ENCODE data around the gene CRYBG1.

CRYBG1 gene

DNA sequence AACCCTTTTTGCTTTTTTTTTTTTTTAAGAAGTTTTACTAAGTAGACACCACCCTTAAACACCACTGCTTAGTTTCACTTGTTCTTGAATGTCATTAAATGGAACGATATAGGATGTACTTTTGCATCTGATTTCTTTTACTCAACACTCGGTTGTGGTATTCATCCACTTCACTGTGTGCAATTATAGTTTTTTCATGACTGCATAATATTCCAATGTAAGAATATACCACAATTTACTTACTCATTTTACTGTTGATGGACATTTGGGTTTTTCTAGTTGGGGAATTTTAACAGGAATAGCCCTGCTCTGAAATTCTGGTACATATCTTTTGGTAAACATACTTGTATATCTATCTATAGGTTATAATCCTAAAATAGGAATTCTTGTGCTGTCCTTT lies 238.9 kb downstream of the CRYBG1 start:
- no peak for DNase-seq (ENCODE audit: low spot score)

DNA sequence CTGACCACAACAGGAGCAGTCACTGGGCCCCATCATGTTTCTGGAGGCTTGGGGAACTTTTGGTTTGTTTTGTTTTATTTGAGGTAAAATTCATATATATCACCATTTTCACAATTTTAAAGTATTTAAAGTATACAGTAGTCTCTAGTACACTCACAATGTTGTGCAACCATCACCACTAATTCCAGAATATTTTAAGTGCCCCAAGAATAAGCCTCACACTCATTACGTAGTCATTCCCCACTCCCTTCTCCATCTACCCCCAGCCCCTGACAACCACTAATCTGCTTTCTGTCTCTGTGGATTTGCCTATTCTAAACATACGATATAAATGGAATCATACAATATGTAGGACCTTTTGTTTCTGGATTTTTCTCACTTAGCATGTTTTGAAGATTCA lies 239.8 kb downstream of the CRYBG1 start:
- DNase-seq (ENCODE audit: low spot score), result no peak

DNA sequence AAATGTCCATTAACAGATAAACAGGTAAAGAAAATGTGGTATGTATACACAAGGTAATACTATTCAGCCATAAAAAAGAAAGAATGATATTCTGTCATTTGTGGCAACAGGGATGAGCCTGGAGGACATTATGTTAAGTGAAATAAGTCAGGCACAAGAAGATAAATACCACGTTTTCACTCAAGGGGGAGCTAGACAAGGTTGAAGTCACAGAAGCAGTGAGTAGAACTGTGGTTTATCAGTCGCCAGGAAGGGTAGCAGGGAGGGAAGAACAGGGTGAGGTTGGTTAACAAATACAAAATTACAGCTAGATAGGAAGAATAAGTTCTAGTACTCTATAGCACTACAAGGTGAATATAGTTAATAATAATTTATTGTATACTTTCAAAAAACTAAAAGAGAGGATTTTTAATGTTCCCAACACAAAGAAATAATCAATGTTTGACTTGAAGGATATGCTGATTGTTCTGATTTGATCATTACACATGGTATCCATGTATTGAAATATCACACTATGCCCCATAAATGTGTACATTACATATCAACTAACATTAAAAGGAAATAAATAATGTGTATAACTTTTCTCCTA lies 247.7 kb downstream of the CRYBG1 start:
- DNase-seq (ENCODE audit: low spot score), result peak; percentile 39

DNA sequence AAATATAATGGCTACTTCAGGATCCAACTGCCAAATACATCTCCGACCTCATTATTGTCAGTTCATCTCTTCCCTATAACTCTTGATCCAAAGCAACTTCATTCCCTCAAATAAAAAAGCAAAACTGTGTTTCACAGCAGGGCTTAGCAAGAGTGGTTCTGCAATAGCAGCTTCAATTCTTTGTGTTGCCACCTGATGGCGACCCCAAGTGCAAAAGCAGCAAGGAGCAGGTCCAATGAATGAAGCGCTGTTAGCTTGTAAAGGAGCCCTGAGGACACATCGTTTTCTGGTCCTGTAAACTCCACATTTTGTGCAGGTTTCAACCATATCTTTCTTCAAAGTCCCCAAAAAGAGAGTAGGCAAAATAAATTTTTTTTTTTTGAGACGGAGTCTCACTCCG lies 249.2 kb downstream of the CRYBG1 start:
- peak; percentile 26 for DNase-seq (ENCODE audit: low spot score)

DNA sequence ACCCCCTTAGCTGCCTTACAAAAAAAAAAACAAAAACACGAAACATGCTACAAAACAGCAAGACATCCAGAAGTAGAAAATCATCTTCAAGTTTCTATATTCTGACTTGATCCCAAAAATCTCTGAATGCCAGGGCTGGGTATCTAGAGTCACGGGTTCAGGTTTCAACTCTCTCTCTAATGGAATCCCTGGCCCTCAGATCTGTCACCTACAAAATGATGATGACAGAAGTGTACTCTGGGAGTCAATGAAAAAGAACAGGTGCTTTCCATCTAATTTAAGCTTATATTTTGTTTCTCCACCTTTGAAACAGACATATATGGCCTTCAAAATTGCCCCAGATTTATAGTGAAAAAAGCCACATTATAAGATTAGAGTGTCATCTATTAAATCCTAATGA lies 250.5 kb downstream of the CRYBG1 start:
- no peak for DNase-seq (ENCODE audit: low spot score)

DNA sequence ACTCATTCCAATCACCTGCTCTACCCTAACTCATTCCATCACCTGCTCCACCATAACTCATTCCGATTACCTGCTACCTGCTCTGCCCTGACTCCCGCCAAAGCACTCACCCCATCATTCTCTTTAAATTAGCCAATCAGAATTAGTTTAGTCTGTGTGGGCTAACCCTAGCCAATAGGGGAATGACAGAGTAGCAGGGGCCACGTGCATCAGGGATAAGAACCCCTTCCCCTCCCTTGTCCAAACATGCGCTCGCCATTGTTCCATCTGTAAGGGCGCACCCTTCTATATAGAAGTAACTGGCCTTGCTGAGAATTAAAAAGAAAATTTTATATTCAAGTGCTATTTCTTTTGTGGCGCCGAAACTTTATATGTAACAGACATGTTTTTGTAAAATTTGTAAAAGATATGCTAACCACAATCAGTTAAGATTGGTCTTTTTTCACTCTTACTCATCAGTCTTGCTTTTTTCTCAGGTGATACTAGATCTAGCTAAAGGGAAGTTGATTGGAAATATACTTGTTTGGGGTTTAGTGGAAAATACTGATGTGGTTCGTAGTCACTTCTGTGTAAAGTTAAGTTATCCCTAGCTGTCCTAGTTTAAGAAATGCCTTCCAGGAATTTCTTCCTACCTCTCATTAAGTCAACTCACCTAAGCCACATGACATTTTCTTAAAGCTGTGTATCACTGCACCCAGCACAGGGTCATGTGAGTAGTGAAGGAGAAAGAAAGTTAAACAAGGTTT lies 252.3 kb downstream of the CRYBG1 start:
- DNase-seq (ENCODE audit: low spot score), result no peak

DNA sequence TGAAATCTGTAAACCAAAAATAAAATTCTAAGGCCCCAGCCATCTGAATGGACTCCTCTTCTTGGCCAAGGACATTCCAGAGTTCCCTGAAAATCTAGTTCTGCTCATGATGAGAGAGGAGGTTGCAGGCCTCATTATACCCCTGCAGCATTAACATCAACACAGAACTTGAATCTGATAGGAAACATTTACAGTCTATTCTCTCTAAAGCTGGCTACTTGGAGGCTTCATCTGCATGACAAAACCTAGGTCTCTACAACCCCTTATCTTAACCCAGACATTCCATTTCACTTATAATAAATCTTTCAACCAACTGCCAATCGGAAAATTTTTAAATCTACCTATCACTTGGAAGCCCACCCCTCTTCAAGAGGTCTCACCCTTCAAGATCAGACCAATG lies 253.1 kb downstream of the CRYBG1 start:
- DNase-seq (ENCODE audit: low spot score), result no peak

DNA sequence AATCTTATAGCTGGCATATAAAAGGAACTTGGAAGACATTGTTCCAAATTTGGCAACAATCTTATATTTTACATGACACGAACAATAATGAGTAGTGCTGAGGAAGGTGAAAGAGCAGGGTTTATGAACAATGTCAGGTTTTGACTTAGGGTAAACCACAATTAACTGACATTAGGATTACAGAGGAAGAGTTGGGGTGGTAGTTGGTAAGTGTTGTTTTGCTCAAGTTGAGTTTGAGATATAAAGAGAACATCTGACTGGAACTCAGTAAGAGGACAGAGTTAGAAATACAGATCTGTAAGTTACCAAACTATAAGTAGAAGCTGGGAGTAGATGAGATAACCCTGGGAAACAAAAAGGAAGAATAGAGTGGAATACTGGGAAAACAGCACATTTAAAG lies 253.6 kb downstream of the CRYBG1 start:
- DNase-seq (ENCODE audit: low spot score), result no peak

DNA sequence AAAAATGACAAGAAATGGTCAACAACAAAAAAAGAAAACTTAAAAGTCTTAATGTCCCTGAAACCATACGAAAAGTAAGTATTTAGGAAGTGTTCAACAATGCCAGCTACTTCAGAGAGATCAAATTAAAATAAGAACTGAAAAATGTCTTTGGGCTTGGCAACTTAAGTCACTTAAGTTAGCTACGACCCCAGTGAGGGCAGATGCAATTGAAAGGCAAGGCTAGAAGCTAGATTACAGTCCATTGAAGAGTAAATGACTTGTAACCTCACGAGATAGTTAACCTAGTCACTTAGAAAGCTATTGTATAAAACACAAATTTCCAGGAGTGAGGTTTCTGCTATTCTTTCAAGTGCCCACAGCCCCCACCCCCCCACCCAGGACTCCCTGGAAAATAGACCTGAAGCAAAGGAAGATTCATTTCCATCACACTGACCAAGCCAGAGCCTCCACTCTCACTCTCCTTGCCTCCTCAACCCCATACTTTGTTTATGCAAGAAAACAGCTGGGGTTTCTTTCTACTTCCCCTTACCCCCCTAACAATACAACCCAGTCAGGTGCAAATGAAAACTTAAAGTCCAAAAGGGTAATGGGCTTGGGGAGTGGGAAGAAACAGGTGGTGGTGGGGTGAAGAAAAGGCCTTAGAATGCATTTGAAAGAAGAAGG lies 254.2 kb downstream of the CRYBG1 start:
- no peak for DNase-seq (ENCODE audit: low spot score)

DNA sequence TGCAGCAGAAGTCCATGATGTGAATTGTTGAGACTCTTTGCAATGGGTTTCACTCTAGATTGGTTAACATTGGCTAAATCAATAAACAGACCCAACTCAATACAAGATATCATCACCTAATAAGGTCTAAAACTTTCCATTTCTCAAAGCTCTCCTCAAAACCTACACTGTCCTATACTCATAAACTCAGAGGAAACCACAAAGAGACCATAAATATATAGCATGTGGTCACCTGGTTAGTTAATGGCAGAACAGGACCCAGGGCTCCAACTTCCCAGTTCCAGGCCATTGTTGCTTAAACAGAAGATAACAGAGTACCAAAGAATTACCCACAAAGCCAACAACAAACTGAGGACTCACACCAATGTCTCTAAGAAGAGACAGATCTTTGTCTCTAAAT lies 256.8 kb downstream of the CRYBG1 start:
- no peak for DNase-seq (ENCODE audit: low spot score)

DNA sequence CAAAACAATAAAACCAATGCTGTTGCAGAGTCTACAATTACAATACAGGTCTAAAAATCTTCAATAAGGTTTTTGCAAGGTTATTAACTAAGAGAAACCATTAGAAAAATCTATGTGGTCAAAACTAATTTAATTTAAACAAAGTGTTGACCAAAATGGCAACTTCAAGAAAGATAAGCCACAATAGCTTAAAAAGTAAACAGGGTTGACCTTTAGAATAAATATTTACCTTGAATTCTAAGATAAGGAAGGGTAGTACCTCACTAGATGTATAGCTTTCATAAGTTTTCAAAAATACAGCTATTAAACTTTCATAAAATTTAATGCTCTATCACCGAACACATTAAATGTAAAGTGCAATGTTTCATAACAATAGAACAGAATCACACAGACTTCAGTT lies 257.3 kb downstream of the CRYBG1 start:
- DNase-seq (ENCODE audit: low spot score), result no peak

DNA sequence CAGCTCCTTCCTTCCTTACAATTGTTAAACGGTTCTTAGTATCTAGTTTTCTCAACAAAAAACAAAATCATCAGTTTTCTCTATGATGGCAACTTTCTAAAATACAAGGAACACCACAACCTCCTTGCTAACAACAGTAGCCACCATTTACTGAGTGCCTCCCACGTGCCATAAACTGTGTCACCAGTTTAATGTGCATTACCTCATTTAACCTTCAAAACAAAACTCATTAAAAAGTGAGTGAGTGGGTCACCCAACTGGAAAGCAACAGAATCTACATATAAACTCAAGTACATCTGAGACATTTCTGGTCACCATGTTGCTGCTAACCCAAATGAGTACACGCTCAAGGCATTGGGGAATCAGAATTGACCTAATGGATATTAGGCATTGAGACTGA lies 257.8 kb downstream of the CRYBG1 start:
- no peak for DNase-seq (ENCODE audit: low spot score)

DNA sequence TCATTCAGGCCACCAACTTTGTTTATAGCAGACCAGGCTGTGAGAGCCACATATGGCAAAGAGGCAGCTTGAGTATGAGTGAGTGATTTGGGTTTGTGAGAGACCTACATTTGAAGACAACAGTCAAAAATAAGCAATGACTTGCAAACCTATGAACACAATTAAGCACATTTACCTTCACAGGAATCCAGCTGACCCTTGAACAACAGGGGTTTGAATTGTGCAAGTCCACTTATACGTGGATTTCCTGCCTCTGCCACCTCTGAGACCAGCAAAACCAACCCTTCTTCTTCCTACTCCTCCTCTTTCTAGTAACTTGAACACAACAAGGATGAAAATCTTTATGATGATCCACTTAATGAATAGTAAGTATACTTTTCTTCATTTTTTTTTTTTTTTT lies 258.7 kb downstream of the CRYBG1 start:
- DNase-seq (ENCODE audit: low spot score), result no peak

DNA sequence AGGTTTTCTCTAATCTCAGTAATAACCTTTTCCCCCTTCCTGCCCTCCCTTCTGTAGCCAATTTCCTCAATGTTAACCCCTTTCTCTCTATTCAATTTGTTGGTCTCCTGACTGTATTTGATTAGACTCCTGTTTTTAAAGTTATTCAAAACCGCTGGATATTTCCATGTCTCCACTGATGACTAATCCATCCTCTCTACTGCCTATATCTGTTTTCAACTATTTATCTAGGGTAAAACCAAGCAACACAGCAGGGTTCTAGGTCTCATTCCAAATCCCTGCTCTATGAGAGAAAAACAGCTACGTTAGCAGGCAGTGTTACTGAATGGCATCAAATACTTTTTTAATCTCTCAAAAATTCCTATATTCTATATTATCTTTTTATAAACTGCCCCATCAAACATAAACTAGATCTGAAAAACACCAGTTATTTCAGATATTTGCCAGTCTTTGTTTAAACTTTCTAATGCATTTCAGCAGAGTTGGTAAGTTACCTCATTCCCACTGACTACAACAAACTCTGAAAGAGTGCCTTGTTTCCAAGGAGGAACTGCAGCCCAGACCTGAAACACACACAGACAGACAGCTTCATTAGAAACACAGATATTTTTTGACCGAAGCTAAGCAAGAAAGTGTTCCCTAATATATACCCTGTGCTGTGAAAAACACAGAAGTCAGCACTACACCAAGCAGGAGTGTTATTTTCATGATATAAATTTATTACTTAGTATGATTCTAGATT lies 260.6 kb downstream of the CRYBG1 start:
- no peak for DNase-seq (ENCODE audit: low spot score)
